Cardiac fibroblast (primary cell): Measurements from ENCODE around the gene COX6A2.

Experiments used
- DNase-seq, 2 donors: peaks; one replicate each; pipeline versions ENCODE4 v3.0.0 to v3.0.0-alpha.2; 2010; ENCODE audit warnings: low read depth in 2 of 2
- H3K4me3 ChIP-seq, 2 donors: replicated peaks in 1 of 2; 1 replicate in 1 of 2; 2 replicates in 1 of 2; pipeline ENCODE4 v1.5.1; 2011; ENCODE audit warnings: low read depth in 2 of 2, low read length in 2 of 2, mild to moderate bottlenecking in 2 of 2, moderate library complexity in 1 of 2
- CTCF ChIP-seq: IDR thresholded peaks from one replicate; pipeline ENCODE4 v1.5.1; 2011; ENCODE audit warnings: low read depth, mild to moderate bottlenecking, low read length, inconsistent platforms

Gene COX6A2

DNA sequence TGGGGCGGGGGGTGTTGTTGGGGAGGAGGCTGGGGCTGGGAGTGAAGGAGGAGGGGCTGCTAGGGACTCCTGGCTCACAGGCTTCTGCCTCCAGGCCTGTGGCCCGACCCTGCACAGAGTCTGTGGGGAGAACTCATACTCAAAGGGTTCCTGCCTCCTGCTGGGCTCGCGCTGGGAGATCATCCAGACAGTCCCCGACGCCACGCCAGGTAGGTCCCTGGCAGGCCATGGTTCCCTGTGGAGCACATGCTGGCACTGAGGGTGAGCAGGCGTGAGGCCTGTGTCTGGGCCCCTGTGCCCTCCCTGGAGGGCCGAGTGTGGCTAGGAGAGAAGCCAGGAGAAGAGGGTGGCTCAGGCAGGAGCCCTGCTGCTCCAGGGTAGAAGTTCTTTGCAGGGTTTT, 30.5 kb downstream of the COX6A2 start:
- TF ChIP-seq CTCF = no peak
- no peak overlapping the region for H3K4me3 ChIP-seq

GRCh38 chr16:31397096-31397660, 31.0 kb downstream of the COX6A2 start:
- TF ChIP-seq CTCF = no peak
- no peak for DNase-seq
- no peak overlapping the region for H3K4me3 ChIP-seq

More for the DNA sequence above, 30.5 kb downstream of the COX6A2 start:
- no peak for DNase-seq

DNA sequence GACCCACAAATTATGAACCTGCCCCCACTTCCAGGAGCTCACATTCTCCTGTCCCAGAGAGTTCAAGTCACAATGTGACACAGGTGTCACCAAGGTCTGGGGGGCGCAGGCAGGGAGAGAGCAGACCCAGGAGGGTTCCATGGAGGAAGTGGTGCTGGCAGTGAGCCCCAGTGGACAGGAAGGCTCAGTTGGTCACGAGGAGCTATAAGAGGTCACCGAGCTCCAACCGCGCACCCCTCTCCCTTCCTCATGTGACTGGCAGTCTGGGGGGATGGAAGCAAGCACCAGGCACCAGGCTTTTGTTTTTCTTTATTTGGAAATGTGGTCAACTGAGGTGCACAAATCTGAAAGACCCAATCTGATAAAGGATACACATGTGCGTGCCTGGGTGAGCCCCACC, 32.5 kb downstream of the COX6A2 start:
- no peak overlapping the region for H3K4me3 ChIP-seq
- DNase-seq = no peak
- TF ChIP-seq CTCF = no peak

DNA sequence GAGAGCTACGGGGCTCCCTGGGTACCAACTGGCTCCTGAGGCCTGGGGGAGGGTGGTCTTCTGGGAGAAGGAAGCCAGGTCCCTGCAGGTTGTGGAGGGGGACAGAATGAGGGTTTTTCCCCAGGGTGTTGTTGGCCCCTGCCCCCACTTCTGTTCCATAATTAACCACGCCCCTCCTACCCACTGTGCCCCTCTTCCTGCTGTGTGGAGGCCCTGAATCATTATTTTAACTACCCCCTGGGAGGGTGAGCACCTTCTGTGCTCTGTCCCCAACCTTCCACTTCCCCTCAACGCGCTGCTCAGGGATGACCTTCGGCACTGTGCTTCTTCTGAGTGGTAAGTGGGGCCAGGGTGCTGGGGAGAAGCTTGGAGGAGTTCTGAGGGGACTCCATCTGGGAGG, 35.1 kb downstream of the COX6A2 start, which contains the start of gene ITGAD:
Gene ITGAD (plus strand): TSS at position 280 of the 400 bp plus-strand sequence. CDS start 26 bp downstream, at position 306.
- DNase-seq = no peak
- H3K4me3 ChIP-seq = no peak within 1 kb of the TSS
- TF ChIP-seq CTCF = no peak

GRCh38 chr16:31390504-31391041, 37.6 kb downstream of the COX6A2 start:
- H3K4me3 ChIP-seq = no peak overlapping the region
- no peak for TF ChIP-seq CTCF
- no peak for DNase-seq

DNA sequence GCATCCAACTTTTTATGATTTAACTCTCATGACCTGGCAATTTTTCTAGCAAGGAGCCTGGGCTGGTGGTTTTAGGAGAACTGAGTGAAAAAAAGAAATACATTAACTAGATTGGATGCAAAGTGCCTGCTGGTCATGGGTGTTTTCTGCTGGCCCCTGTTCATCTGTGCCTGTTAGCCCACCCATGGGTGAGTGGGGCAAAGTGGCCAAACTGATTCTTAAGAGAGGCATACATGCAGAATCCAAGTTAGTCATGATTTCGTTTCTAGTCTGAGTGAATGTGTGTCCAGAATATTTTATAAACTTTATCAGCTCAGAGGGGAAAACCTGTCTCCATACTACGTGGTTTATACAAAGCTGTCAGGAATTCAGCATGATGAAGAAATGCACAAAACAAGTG, 39.6 kb downstream of the COX6A2 start:
- H3K4me3 ChIP-seq = no peak overlapping the region
- DNase-seq = no peak
- no peak for TF ChIP-seq CTCF
